Thyroid gland (tissue), 4 donors: ENCODE data around the gene EIF3L. TPM values are rescaled to one million over a fixed set of nuclear protein-coding genes. Genes with fewer than 3 reads are reported as not detected.
A peak's percentile ranks its signal among the peaks of the same experiment; 100 is the strongest.

Experiments
- DNase-seq, 2 donors: peaks; one replicate each; pipeline ENCODE4 v3.0.0-alpha.2; 2019
- H3K27ac ChIP-seq, 3 donors: fragments of 200-600 bp; sonication (generic); 1 replicate in 2 of 3; 2 replicates in 1 of 3; pipeline ENCODE4 v1.5.1; 2016 to 2019; ENCODE audit warnings: mild to moderate bottlenecking in 1 of 3, moderate library complexity in 1 of 3
- H3K27me3 ChIP-seq: fragments of 200-600 bp; sonication (generic); one replicate; pipeline ENCODE4 v1.5.1; 2019
- H3K36me3 ChIP-seq, 2 donors: fragments of 200-600 bp; sonication (generic); one replicate each; pipeline ENCODE4 v1.5.1; 2016 to 2019
- H3K4me1 ChIP-seq, 2 donors: fragments of 200-600 bp; sonication (generic); one replicate each; pipeline ENCODE4 v1.5.1; 2017 to 2019
- H3K4me3 ChIP-seq, 3 donors: fragments of 200-600 bp; sonication (generic); replicated peaks in 1 of 3; 1 replicate in 2 of 3; 2 replicates in 1 of 3; pipeline ENCODE4 v1.5.1; 2016; ENCODE audit warnings: mild to moderate bottlenecking in 1 of 3
- H3K9me3 ChIP-seq: fragments of 200-600 bp; sonication (generic); one replicate; pipeline ENCODE4 v1.5.1; 2017
- POLR2A ChIP-seq, 2 donors: fragments of 450-650 bp; IDR thresholded peaks; one replicate each; pipeline ENCODE4 v1.6.1; 2017; ENCODE audit warnings: antibody characterized with exemption in 2 of 2, mild to moderate bottlenecking in 2 of 2, moderate library complexity in 1 of 2
- WGBS, 2 donors: methylation state at CpG; one replicate each; pipeline ENCODE4 v1.1.5; 2017; 5-methylcytosine and 5-hydroxymethylcytosine counted together
- intact Hi-C: fragments of 100-400 bp; cut with DNase I; formaldehyde crosslinking; loops from one replicate; pipeline ENCODE4 v1.15.1; 2023
- total RNA-seq, 4 donors: library from RNA; depleted of rRNA; stranded (reverse); fragments of >200 nt; gene quantifications; one replicate each; pipeline ENCODE4 v1.2.3, GENCODE V29; 2016
- TF ChIP-seq, protein P1 (sequence below), 6 experiments: fragments of 200-600 bp in 3 of 6; fragments of 450-650 bp in 3 of 6; sonication (generic) in 3 of 6; IDR thresholded peaks; one replicate each; pipeline ENCODE4 v1.5.1; 2016 to 2019; ENCODE audit warnings: antibody characterized with exemption in 6 of 6, mild to moderate bottlenecking in 2 of 6, inconsistent platforms in 1 of 6, moderate library complexity in 1 of 6

Gene EIF3L
- total RNA-seq, 4 donors from 2014 or later = 423 to 557 (median 455) TPM

DNA sequence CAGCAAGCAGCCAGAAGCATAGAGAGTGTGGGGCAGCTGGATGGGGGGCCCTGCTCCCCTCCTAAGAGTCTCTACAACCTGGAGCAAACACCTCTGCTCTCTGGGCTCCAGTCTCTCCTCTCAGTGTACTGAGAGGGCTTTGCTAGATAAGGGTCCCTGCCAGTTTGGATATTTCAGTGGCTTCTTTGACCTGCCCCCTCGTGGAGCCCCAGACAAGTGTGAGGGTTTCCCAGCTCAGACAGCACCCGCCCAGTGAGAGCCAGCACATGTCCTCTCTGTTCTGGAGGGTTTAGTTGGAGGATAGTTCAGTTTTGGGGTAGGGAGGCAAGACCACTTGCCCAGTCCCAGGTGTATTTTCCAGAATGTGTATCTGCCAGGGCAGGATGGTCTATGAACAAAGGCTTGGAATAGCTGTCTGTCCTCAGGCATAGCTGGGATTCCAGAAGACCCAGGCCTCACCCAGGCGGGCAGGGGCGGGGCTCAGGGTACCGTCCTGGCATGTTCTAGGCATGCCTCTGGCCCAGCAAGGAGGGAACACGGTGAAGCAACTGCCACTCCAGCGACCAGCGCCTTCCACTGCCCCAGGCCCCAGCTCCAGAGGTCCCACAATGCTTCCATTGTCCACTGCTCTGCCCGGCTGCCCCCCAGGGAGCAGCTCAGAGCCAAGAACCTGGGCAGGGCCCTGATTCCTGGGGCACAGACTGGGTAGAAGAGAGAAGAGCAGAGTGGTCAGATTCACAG lies 49.4 kb downstream of the EIF3L start:
- Histone ChIP-seq H3K36me3 (no peaks in the 10 kb centered on the region), H3K4me3 (no peak overlapping the region), H3K4me1 (peaks cover 31 to 50% of the 10 kb centered on the region in 2 donors), H3K27me3 (no peaks in the 10 kb centered on the region), H3K9me3 (no peaks in the 10 kb centered on the region), H3K27ac (peak overlapping the region; percentile 84 to 91 (median 87))
- peak in 1 of 2 donors; percentile 47 for TF ChIP-seq POLR2A (IDR thresholded peaks at IDR 0.05)
- TF ChIP-seq, protein P1, sequence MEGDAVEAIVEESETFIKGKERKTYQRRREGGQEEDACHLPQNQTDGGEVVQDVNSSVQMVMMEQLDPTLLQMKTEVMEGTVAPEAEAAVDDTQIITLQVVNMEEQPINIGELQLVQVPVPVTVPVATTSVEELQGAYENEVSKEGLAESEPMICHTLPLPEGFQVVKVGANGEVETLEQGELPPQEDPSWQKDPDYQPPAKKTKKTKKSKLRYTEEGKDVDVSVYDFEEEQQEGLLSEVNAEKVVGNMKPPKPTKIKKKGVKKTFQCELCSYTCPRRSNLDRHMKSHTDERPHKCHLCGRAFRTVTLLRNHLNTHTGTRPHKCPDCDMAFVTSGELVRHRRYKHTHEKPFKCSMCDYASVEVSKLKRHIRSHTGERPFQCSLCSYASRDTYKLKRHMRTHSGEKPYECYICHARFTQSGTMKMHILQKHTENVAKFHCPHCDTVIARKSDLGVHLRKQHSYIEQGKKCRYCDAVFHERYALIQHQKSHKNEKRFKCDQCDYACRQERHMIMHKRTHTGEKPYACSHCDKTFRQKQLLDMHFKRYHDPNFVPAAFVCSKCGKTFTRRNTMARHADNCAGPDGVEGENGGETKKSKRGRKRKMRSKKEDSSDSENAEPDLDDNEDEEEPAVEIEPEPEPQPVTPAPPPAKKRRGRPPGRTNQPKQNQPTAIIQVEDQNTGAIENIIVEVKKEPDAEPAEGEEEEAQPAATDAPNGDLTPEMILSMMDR (IDR thresholded peaks at IDR 0.05) = no peak
- intact Hi-C loops = no loop called here
- DNase-seq = peak; percentile 90 to 92
- WGBS, 2 donors = 17 to 47% methylated on average over 1 to 8 of the region's 9 CpGs

DNA sequence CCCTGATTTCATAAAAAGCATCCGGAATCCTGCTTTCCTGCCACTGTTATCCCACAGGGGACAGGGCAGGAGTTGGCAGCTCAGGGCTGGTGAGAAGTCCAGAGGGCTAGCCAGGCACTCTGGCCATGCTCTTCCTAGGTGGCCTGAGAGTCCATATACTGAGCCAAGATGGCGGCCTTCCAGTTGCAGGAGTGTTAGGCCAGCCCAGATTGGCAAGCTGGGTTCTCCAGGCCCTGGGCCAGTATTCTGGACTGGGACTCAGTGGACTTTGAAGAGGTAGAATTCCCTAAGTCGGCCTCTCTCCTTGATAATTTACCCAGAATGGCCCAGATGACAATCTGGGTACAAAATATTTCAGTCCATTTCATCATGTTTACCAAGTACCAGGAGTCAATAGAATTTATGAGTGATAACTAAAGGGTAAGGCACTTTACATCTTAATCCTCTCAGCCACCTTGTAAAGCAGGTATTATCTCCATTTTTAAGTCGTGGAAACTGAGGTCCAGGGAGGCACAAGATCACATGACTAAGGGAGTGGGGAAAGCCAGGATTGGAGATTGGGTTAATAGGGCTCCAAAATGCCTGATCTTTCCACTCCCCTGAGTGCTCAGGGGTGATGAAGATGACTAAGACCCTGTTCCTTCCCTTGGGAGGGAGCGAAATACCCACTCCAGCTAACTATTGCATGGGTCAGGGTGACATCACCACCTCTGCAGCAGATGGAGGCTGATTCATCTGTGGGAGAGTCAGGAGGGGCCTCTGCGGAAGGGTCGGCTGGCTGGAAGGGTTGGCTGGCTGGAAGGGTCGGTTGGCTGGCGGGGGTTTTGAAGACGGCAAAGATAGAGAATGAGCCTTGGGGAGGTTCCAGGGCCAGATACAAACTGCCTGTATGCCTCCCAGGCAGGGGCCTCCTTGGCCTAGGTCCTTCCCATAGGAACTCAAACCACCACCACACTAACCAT lies 55.6 kb downstream of the EIF3L start:
- WGBS, 2 donors = 84 to 89% methylated on average over 10 of the region's 10 CpGs
- Histone ChIP-seq H3K27me3 (no peaks in the 10 kb centered on the region), H3K4me3 (peak overlapping the region in 1 of 3 donors; percentile 69), H3K27ac (peak overlapping the region; percentile 18 to 69 (median 65)), H3K4me1 (peaks cover 14 to 21% of the 10 kb centered on the region in 2 donors), H3K36me3 (no peaks in the 10 kb centered on the region), H3K9me3 (no peaks in the 10 kb centered on the region)
- intact Hi-C loops = loop anchor here (5.0 kb wide), 1 partner anchor 42 kb away; no protein-coding TSS in a partner anchor
- TF ChIP-seq, protein P1 (IDR thresholded peaks at IDR 0.05) = no peak
- no peak for TF ChIP-seq POLR2A (IDR thresholded peaks at IDR 0.05)
- DNase-seq = peak in 1 of 2 donors; percentile 22

DNA sequence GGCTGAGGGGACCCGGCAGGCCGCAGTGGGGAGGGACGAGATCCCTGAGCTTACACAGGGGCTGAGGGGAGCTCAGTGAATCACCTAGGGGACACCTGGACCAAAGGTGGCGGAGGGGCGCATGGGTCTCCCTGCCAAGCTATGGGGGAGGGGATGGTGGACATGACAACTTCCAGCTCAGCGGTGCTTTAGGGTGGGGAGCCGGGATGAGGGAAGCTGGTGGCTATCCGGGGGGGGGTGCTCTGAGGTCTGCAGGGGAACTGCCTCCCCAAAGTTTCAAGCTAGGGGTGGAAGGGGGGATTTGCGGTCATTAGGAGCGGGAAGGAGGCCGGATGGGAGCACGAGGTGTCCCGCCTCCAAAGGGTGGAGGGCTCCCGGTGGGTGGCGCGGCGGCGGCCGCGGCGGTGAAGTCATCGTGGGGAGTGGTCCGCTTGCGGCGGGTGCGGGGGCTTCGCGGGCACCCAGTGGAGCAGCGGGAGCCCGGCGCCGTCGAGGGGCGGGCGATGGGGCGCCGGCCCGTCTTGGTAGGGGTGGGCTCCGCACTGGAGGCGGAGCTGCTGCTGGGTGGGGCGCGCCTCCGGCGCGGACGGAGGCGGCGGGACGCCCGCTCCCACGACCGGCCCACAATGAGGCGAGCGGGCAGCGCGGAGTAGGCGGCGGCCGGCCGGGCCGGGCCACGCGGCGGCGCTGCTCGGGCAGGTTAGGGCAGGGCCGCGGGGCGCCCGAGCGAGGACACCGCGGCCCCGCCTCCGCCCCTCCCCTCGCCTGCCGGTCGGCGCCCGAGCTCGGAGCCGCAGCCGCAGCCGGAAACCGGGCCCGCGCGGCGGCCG lies 56.5 kb downstream of the EIF3L start, which contains the start of gene MICALL1:
MICALL1 (plus strand) TSS at position 764 of the 830 bp plus-strand sequence. CDS start 126 bp downstream, outside the sequence.
- peak within 1 kb of the TSS; percentile 53 to 79 (median 65) for H3K27ac ChIP-seq
- no peaks in the 10 kb centered on the region for H3K9me3 ChIP-seq
- peak; percentile 81 to 82 for DNase-seq
- TF ChIP-seq, protein P1 (IDR thresholded peaks at IDR 0.05) = peak in 3 of 6 experiments; percentile 36 to 51 (median 50)
- peak in 1 of 2 donors; percentile 70 for TF ChIP-seq POLR2A (IDR thresholded peaks at IDR 0.05)
- no peaks in the 10 kb centered on the region for H3K27me3 ChIP-seq
- no peaks in the 10 kb centered on the region for H3K36me3 ChIP-seq
- H3K4me3 ChIP-seq = peak within 1 kb of the TSS; percentile 11 to 69 (median 65)
- peaks cover 14 to 26% of the 10 kb centered on the region in 2 donors for H3K4me1 ChIP-seq
- intact Hi-C loops = no loop called here
- WGBS, 2 donors = 12 to 38% methylated on average over 14 to 31 of the region's 90 CpGs

DNA sequence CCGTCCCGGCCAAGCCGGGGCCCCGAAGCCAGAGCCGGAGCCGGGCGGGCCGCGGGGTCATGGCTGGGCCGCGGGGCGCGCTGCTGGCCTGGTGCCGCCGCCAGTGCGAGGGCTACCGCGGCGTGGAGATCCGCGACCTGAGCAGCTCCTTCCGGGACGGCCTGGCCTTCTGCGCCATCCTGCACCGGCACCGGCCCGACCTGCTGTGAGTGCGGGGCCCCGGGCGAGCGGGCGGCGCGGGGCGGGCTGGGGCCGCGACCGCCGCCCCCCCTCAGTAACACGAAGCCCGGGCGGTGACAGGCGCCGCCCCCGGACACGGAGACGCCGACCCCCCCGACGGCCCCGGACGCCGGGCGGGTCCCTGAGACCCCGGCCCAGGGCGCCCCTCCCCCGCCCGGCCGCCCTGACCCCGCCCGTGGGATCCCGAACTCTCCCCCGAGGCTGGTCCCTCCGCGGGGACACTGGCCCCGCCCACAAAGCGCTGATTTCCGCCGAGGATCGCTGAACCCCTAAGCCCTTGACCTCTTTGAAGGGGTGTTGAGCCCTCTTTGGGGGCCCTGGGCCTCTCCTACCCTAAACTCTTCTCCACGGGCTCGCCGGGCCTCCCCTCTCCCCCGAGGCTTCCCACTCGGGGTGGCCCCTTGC lies 57.3 kb downstream of the EIF3L start:
- intact Hi-C loops = no loop called here
- peak overlapping the region; percentile 53 to 79 (median 56) for H3K27ac ChIP-seq
- DNase-seq = peak; percentile 32 to 34
- H3K9me3 ChIP-seq = no peaks in the 10 kb centered on the region
- peak overlapping the region; percentile 11 to 69 (median 65) for H3K4me3 ChIP-seq
- H3K4me1 ChIP-seq = peaks cover 20 to 32% of the 10 kb centered on the region in 2 donors
- no peaks in the 10 kb centered on the region for H3K27me3 ChIP-seq
- WGBS, 2 donors = 4% methylated on average over 4 of the region's 75 CpGs; no CpG with 5 or more reads in 1 of the 2 donors
- no peaks in the 10 kb centered on the region for H3K36me3 ChIP-seq
- TF ChIP-seq, protein P1 (IDR thresholded peaks at IDR 0.05) = no peak
- no peak for TF ChIP-seq POLR2A (IDR thresholded peaks at IDR 0.05)
